Measurements from ENCODE around the gene FOXG1. TPM values are rescaled to one million over a fixed set of nuclear protein-coding genes. Genes with fewer than 3 reads are reported as not detected.

The FOXG1 gene
- total RNA-seq: not detected in 2 replicates

DNA sequence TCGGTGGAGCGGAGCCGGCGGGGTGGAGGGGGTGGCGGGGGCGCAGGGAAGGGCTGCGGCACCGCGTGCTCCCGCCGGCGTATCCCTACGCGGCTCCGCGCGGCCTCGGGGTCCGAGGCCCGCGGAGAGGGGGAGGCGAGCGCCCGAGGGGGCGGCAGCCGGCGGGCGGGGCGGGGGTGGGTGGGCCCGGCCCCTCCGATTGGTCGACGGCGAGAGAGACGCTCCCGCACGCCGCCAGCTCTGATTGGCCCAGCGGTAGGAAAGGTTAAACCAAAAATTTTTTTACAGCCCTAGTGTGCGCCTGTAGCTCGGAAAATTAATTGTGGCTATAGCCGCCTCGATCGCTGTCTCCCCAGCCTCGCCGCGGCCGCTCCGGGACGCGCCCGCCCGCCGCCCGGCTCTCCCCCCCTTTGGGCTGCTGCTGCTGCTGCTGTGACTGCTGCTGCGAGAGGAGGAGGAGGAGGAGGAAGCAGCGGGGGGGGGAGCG lies at the start of gene FOXG1:
Gene FOXG1 (plus strand): TSS at position 319 of the 487 bp plus-strand sequence. CDS start 493 bp downstream, outside the sequence.

